Pericardium fibroblast (primary cell): ENCODE data around the gene WTAP. TPM values are rescaled to one million over a fixed set of nuclear protein-coding genes. Genes with fewer than 3 reads are reported as not detected.

Experiments used
- total RNA-seq: library from RNA; depleted of rRNA; stranded (reverse); fragments of >200 nt; gene quantifications from 2 replicates; pipeline ENCODE4 v1.2.3, GENCODE V29; 2015

The WTAP gene
- 50.9 and 52.9 TPM in 2 replicates for total RNA-seq

DNA sequence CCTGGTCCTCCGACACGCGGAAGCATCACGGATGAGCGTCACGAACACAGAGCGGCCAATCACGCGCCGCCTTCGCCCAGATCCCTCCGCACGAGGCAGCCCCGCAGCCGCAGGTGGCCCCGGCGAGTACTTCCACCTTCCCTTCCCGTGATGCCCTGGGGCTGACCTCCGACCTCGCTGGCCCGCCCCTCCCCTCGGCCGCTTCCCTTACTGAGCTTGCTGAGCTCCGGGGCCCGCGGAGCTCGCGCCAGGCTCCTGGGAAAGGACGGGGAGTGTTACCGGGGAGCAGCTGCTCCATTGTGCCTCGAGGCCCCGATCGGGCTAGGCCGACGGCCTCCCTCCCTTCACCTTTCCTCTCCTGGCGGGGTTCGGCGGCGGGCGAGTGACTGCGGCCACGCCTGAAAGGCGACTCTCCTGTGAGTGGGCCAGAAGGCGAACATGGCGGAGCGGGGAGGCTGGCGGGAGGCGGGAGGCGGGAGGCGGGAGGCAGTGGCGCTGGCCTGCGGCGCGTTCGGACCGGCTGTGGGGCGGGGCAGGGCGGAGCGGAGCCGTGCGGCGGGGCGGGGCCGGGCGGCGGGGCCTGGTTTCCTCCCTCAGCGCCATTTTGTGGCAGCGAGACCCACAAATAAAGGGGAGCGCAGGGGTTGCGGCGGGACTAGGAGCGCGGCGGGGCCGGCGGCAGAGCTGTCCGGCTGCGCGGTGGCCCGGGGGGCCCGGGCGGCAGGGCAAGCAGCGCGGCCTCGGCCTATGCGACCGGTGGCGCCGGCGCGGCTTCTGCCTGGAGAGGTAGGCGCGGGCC is at the start of gene WTAP:
WTAP (plus strand) TSS at position 589 of the 799 bp plus-strand sequence. CDS start 8,760 bp downstream, outside the sequence.

GRCh38 chr6:159693128-159693893 is 34.0 kb upstream of the WTAP start, which contains the start of gene SOD2:
Gene SOD2 (minus strand): TSS chr6:159693241. CDS start chr6:159693167, 74 bp downstream.

DNA sequence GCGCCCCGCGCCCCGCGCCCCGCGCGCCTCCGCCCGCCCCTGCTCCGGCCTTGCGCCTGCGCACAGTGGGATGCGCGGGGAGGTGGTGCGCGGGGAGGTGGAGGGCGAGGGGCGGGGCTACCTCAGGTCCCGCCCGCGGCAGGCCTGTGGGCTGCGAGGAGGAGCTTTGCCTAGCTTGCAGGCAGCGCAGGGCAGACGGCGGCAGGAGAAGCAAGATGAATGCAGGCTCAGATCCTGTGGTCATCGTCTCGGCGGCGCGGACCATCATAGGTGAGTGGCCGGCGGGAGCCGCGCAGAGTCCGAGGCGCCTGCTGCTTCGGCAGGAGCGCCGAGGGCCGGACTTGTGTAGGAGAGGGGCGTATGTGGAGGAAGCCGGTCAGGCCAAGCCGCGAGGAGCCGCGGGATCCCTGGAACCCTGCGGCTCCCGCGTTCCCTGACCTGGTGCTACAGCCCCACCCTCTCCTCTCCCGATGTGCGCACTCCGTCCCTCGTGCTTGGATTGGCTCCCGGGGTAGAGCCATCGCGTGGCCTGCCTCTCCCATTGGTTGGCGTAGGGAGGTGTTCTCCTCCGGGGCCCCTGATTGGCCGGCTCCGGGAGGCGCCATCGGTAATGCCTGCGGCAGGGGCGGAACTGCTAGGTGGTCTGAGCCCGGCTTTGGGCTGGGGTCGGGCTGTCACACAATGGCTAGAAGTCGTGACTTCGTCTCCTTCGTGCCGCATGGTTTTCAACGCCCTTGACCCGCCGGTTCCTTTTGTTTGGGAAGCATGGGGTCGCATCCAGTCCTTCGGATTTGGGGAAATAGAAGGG is 34.8 kb downstream of the WTAP start, which contains the start of gene ACAT2:
ACAT2 (plus strand) TSS at position 173 of the 808 bp plus-strand sequence; CDS start at position 216, 43 bp downstream.

DNA sequence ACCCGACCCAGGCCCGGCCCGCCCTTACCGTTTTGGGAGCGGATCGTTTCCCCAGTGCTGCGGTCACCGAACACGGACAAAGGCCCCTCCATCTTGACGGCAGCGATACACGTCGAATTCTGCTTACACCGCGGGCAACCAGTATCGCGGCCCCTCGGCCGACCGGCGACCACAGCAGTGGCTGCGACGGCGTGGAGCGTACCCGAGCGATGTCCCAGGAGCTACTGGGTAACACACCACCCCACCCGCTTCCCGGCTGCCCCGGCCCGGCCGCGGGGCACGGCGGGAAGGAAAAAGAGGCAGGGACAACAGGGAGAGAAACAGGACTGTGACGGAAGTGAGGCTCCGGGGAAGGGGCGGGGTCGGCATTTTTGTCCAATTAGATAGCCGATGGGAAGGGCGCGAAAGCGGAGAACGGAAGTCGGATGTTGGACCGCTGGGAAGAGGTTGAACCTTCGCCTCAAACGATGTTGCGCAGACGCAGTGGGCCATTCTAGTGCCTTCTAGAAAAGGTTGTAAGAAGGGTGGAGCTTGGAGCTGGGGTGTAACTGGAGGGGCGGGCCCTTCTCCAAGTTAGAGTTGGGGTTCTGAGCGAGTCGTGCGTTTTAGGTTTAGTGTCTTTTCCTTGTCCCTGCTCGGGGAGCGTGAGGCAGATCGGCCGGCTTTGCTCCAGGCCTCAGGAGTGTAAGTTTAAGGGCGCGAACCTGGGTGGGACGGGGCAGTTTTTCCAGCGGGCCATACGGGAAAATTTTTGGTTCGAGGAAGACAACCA is 62.3 kb downstream of the WTAP start, which contains the start of gene TCP1:
TCP1 (minus strand) TSS at position 226 of the 772 bp plus-strand sequence; CDS start at position 92, 134 bp downstream.

DNA sequence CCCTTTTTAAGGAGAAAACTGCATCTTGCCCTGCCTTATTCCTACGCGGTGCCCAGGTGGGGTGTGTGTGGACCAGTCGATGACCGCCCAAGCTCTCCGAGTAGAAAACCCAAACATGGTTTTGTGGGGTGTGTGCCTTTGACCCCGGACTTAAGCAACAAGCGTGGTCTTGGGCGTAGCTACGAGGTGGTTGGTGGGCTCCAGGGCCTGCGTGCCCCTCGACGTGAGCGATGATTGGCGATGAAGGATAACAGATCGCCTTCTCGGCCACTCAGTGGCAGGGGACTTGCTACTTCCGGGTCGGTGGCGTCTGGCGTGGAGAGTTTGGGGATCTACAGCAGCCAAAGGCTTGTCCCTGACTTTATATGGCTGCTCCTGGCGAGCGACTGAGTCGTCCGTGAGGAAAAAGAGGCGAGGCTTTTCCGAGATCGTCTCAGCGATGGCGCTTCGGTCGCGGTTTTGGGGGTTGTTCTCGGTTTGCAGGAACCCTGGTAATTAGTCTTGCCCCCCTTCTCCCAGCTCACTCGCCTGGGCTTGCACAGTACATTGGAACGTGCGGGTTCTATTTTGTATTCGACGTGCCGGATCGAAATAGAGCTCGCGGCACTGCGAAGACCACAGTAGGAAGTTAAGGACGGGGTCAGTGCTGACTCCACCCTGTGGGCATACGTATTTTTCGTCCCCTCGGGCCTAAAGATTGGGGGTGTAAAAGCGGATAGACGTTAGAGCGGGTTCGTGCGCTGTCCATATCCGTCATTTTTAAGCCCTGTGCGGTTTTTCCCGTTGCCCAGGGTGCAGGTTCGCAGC is 63.0 kb downstream of the WTAP start, which contains the start of gene MRPL18:
MRPL18 (plus strand) TSS at position 319 of the 807 bp plus-strand sequence; CDS start at position 440, 121 bp downstream.

GRCh38 chr6:159800141-159800865 is 73.0 kb downstream of the WTAP start, which contains the start of gene PNLDC1:
Gene PNLDC1 (plus strand): TSS chr6:159800276. CDS start chr6:159800308, 32 bp downstream.

Other genes with a start within 250 kb of the WTAP start
- gene SOD2, start 34.3 kb upstream of the WTAP start, total RNA-seq = 68.4 and 135 TPM in 2 replicates
- 36.9 and 55.0 TPM in 2 replicates for gene ACAT2, start 34.5 kb downstream of the WTAP start, total RNA-seq
- gene TCP1, start 62.1 kb downstream of the WTAP start, total RNA-seq = 135 and 136 TPM in 2 replicates
- gene MRPL18, start 63.0 kb downstream of the WTAP start, total RNA-seq = 67.7 and 82.9 TPM in 2 replicates
- gene PNLDC1, start 72.8 kb downstream of the WTAP start, total RNA-seq = 1.4 TPM in 1 of 2 replicates, not detected in the other
- gene MAS1, start 163.5 kb downstream of the WTAP start, total RNA-seq = under 0.01 TPM in 1 of 2 replicates, not detected in the other
- gene IGF2R, start 241.6 kb downstream of the WTAP start, total RNA-seq = 64.4 and 81.3 TPM in 2 replicates